HG03520 (cell line): ENCODE results near the gene ESYT3.
A peak's percentile ranks its signal among the peaks of the same experiment; 100 is the strongest.
"Not testable (repeated sequence)": the region's sequence is repeated elsewhere in the genome, so short reads cannot be mapped to it uniquely, and the experiment has no call there.

Experiments
- ATAC-seq: cut with Tn5 transposase; IDR thresholded peaks from one replicate; pipeline ENCODE4 v1.9.1; 2021; ENCODE audit warnings: mild to moderate bottlenecking, moderate library complexity; ENCODE audit not compliant: unreplicated experiment

The ESYT3 gene

GRCh38 chr3:138484672-138485071 lies 50.3 kb downstream of the ESYT3 start:
- ATAC-seq, result not testable (repeated sequence)

GRCh38 chr3:138486580-138486979 lies 52.2 kb downstream of the ESYT3 start:
- not testable (repeated sequence) for ATAC-seq

GRCh38 chr3:138491971-138492370 lies 57.6 kb downstream of the ESYT3 start:
- no peak for ATAC-seq

- no peak for ATAC-seq
Observed at GRCh38 chr3:138492980-138493675, 58.7 kb downstream of the ESYT3 start.

GRCh38 chr3:138493804-138494606 lies 59.6 kb downstream of the ESYT3 start:
- ATAC-seq, result no peak

GRCh38 chr3:138494607-138494929 lies 60.2 kb downstream of the ESYT3 start:
- ATAC-seq, result no peak

GRCh38 chr3:138495638-138496037 lies 61.2 kb downstream of the ESYT3 start:
- ATAC-seq, result not testable (repeated sequence)

- no peak for ATAC-seq
Observed at GRCh38 chr3:138496436-138496835, 62.0 kb downstream of the ESYT3 start.

GRCh38 chr3:138497021-138497420 lies 62.6 kb downstream of the ESYT3 start:
- ATAC-seq, result no peak

GRCh38 chr3:138497851-138498250 lies 63.4 kb downstream of the ESYT3 start:
- no peak for ATAC-seq

GRCh38 chr3:138498991-138499390 lies 64.6 kb downstream of the ESYT3 start:
- ATAC-seq, result no peak

- ATAC-seq, result no peak
Observed at GRCh38 chr3:138507524-138507923, 73.1 kb downstream of the ESYT3 start.

- no peak for ATAC-seq
Observed at GRCh38 chr3:138509586-138509985, 75.2 kb downstream of the ESYT3 start.

GRCh38 chr3:138511945-138512344 lies 77.5 kb downstream of the ESYT3 start:
- no peak for ATAC-seq

- peak; percentile 60 for ATAC-seq
Observed at GRCh38 chr3:138513090-138513843, 78.9 kb downstream of the ESYT3 start.

GRCh38 chr3:138521445-138521844 lies 87.0 kb downstream of the ESYT3 start:
- ATAC-seq, result not testable (repeated sequence)
